Right lobe of liver (tissue), 4 donors: ENCODE measurements around the gene IST1.

ENCODE experiments used
- POLR2A ChIP-seq: fragments of 450-650 bp; IDR thresholded peaks from one replicate; pipeline ENCODE4 v1.6.1; 2017; ENCODE audit warnings: antibody characterized with exemption, mild to moderate bottlenecking
- TF ChIP-seq, protein P1 (sequence below), 4 donors: fragments of 200-600 bp in 3 of 4; fragments of 450-650 bp in 1 of 4; IDR thresholded peaks; one replicate each; pipeline versions ENCODE4 v1.5.1 to v1.8.0; 2016 to 2022; ENCODE audit warnings: antibody characterized with exemption in 4 of 4, mild to moderate bottlenecking in 2 of 4
- donor health status: DM: no; HTN: no; CAD: no.
- donor health status: DM: no; HTN: no; CAD: no.
- donor health status: DM: no; HTN: yes; CAD: no.

DNA sequence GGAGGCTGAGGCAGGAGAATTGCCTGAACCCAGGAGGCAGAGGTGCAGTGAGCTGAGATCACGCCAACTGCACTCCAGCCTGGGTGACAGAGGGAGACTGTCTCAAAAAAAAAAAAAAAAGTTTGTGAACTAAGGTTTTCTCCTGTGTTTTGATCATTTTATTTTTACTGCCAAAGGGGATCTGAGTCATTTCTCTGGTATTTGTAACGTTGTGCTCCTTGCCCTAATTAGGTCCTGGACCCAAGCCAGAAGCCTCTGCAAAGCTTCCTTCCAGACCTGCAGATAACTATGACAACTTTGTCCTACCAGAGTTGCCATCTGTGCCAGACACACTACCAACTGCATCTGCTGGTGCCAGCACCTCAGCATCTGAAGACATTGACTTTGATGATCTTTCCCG, 32.1 kb downstream of the IST1 start:
- TF ChIP-seq, protein P1, sequence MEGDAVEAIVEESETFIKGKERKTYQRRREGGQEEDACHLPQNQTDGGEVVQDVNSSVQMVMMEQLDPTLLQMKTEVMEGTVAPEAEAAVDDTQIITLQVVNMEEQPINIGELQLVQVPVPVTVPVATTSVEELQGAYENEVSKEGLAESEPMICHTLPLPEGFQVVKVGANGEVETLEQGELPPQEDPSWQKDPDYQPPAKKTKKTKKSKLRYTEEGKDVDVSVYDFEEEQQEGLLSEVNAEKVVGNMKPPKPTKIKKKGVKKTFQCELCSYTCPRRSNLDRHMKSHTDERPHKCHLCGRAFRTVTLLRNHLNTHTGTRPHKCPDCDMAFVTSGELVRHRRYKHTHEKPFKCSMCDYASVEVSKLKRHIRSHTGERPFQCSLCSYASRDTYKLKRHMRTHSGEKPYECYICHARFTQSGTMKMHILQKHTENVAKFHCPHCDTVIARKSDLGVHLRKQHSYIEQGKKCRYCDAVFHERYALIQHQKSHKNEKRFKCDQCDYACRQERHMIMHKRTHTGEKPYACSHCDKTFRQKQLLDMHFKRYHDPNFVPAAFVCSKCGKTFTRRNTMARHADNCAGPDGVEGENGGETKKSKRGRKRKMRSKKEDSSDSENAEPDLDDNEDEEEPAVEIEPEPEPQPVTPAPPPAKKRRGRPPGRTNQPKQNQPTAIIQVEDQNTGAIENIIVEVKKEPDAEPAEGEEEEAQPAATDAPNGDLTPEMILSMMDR (IDR thresholded peaks at IDR 0.05): no peak
- no peak for TF ChIP-seq POLR2A
